Measurements from ENCODE around the gene GET4. TPM values are rescaled to one million over a fixed set of nuclear protein-coding genes. Genes with fewer than 3 reads are reported as not detected.
"Not testable (repeated sequence)": the region's sequence is repeated elsewhere in the genome, so short reads cannot be mapped to it uniquely, and the experiment has no call there.

Gene GET4
- total RNA-seq, 2 donors from 2014 or later: 32.5 to 34.1 TPM

DNA sequence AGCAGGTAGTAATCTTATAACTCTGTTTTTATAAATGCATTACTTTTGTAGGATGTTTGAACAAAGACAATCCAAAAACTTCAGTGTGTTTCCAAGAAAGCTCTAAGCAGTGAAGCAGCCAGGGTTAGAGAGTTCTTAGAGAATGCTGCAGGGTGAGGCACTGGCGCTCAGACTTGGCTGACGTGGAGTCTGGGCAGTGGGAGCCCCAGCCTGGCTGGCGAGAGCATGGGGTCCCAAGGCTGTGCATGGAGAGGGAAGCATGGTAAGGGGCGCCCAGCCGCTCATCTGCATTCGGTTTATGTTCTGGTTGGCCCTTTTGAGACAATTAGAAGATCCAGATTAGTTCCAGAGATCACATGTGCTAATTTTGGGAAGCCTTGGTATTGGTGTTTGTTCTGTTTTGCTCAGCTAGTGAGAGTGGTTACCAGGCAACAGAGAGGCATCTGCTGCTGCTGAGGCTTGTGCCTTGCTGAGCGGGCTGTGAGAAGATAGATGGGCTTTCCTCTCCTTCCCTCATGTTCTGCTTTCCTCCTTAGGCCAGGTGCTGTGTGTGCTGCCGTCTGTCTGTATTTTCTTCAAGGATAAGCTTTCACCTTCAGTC lies 33.8 kb upstream of the GET4 start:
- ATAC-seq (no peak), DNase-seq (ENCODE audit: low spot score in 2 of 2) (no peak)
- Mint-ChIP-seq H3K27ac (peak overlapping the region; percentile 73 to 74), H3K9me3 (no peaks in the 10 kb centered on the region), H3K36me3 (no peaks in the 10 kb centered on the region)

- ATAC-seq (no peak), DNase-seq (ENCODE audit: low spot score in 2 of 2) (no peak)
- Mint-ChIP-seq H3K9me3 (no peaks in the 10 kb centered on the region), H3K27ac (no peak overlapping the region), H3K36me3 (peaks cover 0 to 3% of the 10 kb centered on the region in 2 donors)
Measured at GRCh38 chr7:843230-843629, 33.1 kb upstream of the GET4 start.

GRCh38 chr7:844043-844442 lies 32.3 kb upstream of the GET4 start:
- DNase-seq (ENCODE audit: low spot score in 2 of 2): no peak
- no peak overlapping the region for H3K27ac Mint-ChIP-seq
- peaks cover under 1 to 8% of the 10 kb centered on the region in 2 donors for H3K36me3 Mint-ChIP-seq
- H3K9me3 Mint-ChIP-seq: no peaks in the 10 kb centered on the region
- ATAC-seq: no peak

DNA sequence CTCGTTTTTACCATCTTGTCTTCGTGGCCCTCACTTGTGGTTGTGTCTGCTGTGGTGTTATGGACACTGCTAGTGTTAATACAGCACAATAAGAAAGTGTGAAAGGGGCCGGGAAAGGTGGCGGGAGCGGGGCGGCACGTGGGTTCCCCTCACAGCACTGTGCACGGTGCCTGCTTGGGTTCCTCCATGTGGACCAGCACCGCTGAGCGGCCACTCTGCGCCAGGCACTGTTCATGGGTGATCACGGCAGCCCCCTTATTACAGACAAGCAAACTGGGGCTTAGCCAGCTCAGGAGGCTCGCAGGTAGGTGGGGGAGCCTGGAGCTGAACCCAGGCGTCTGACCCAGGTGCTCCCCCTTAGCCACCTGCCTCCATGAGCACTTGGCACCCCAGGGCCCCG lies 31.8 kb upstream of the GET4 start:
- H3K27ac Mint-ChIP-seq: no peak overlapping the region
- no peak for ATAC-seq
- H3K36me3 Mint-ChIP-seq: peaks cover 5 to 12% of the 10 kb centered on the region in 2 donors
- H3K9me3 Mint-ChIP-seq: no peaks in the 10 kb centered on the region
- no peak for DNase-seq (ENCODE audit: low spot score in 2 of 2)

- ATAC-seq: no peak
- Mint-ChIP-seq H3K9me3 (no peaks in the 10 kb centered on the region), H3K36me3 (peaks cover 7 to 14% of the 10 kb centered on the region in 2 donors), H3K27ac (no peak overlapping the region)
- no peak for DNase-seq (ENCODE audit: low spot score in 2 of 2)
Measured at GRCh38 chr7:845091-845490, 31.3 kb upstream of the GET4 start.

DNA sequence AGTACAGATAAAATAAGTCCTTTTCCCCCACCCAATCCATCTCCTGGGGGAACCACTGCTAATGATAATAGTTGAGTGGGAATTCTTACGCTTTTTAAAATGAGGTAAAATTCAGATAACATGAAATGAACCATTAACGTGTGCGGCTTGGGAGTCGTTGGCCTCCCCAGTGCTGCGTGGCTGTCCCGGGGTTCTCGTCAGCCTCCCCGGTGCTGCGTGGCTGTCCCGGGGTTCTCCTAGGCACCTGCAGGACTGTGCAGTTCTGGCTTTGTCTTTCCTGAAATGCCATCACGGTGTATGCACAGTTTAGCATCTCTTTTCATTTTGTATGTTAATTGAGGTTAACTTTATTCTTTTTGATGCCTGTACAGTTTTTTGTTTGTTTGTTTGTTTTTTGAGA lies 30.6 kb upstream of the GET4 start:
- ATAC-seq: no peak
- Mint-ChIP-seq H3K27ac (no peak overlapping the region), H3K9me3 (no peaks in the 10 kb centered on the region)

GRCh38 chr7:846958-847650 lies 29.2 kb upstream of the GET4 start:
- not testable (repeated sequence) for H3K27ac Mint-ChIP-seq; H3K9me3 Mint-ChIP-seq; ATAC-seq; DNase-seq (ENCODE audit: low spot score in 2 of 2)
- H3K36me3 Mint-ChIP-seq: peaks cover 7 to 14% of the 10 kb centered on the region in 2 donors

More for the DNA sequence above, 30.6 kb upstream of the GET4 start:
- DNase-seq (ENCODE audit: low spot score in 2 of 2): no peak
- H3K36me3 Mint-ChIP-seq: peaks cover 7 to 14% of the 10 kb centered on the region in 2 donors

- H3K9me3 Mint-ChIP-seq; ATAC-seq; DNase-seq (ENCODE audit: low spot score in 2 of 2): not testable (repeated sequence)
- Mint-ChIP-seq H3K36me3 (peaks cover 7 to 14% of the 10 kb centered on the region in 2 donors), H3K27ac (peak overlapping the region in 1 of 2 donors; percentile 39)
Measured at GRCh38 chr7:847728-848127, 28.6 kb upstream of the GET4 start.

DNA sequence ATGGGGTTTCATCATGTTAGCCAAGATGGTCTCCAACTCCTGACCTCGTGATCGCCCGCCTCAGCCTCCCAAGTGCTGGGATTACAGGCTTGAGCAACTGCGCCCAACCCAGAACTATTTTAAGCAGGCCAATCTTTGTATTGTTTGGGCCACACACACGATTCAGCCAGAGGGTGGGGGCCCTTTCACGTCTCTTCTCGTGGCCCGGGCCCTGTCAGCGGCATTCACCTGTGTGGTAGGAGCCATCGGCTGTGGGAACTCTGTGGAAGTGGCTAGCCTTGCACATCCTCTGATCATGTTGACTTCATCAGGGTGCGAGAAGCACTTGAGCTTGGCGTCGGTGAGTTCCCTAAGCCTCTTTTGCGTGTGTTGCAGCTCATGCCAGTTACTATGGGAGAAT lies 27.2 kb upstream of the GET4 start:
- ATAC-seq (no peak), DNase-seq (ENCODE audit: low spot score in 2 of 2) (no peak)
- Mint-ChIP-seq H3K9me3 (no peaks in the 10 kb centered on the region), H3K36me3 (peaks cover 7 to 14% of the 10 kb centered on the region in 2 donors), H3K27ac (no peak overlapping the region)

DNA sequence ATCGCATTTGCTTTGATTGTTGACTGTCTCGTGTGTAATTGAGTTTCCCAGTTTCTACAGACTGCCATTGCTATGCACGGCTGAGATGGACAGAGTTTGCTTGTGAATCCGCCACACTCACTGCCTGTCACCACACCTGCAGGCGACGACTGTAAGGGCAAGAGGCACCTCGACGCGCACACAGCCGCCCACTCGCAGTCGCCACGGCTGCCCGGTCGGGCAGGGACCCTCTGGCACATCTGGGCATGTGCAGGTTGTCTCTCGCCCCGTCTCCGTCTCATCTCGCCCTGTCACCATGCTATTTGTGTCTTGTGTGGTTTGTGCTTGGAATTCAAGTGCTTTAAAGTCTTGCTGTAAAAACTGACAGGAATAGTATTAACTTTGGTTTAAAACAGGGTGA lies 26.6 kb upstream of the GET4 start:
- peaks cover 7 to 14% of the 10 kb centered on the region in 2 donors for H3K36me3 Mint-ChIP-seq
- ATAC-seq (no peak), DNase-seq (ENCODE audit: low spot score in 2 of 2) (no peak)
- no peak overlapping the region for H3K27ac Mint-ChIP-seq
- no peaks in the 10 kb centered on the region for H3K9me3 Mint-ChIP-seq

DNA sequence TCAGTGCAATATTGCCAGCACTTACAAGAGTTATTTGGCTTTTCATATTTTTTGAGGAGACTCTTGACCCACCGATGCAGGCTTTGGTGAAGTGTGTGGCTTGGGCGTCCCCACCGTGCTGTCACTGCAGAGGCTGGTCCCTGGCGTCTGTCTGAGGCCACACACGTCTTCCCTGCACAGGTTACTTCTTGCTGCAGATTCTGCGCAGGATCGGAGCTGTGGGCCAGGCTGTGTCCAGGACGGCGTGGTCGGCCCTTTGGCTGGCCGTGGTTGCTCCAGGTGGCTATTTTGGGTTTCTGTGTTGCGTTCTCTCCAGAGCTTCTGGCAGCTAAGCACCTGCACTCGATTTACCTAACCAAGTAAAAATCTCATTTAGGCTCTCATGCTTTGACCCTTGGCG lies 25.1 kb upstream of the GET4 start:
- ATAC-seq: no peak
- Mint-ChIP-seq H3K9me3 (no peaks in the 10 kb centered on the region), H3K36me3 (peaks cover 7 to 14% of the 10 kb centered on the region in 2 donors), H3K27ac (no peak overlapping the region)
- no peak for DNase-seq (ENCODE audit: low spot score in 2 of 2)

DNA sequence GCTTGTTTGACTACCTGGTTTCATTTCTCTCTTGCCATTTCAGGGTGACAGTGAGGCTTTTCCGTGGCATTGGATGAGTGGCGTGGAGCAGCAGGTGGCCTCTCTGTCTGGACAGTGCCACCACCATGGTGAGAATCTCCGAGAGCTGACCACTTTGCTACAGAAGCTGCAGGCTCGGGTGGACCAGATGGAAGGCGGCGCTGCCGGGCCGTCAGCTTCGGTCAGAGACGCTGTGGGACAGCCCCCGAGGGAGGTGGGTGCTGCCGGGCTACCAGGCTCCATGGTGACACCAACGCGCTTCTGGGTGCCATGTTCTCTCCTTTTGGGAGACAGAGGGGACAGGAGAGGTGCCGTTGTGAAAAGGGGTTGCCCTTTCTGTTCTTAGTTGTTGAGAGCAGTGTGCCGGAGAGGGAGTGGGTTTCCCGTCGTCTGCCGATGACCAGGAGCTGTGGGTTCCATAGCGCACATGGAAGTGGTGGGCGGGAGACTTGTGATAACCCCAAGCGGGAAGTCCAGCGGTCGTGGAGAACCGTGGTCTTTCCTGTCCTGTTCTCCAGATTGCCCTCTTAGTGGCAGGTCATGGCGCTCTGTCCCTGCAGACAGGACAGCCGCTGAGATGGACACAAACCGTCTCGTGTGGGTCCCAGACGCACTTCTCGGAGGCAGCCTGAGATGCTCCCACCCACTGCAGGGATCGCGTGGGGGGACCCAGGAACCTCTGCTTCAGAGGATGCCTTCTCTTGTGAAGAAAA lies 22.8 kb upstream of the GET4 start:
- Mint-ChIP-seq H3K27ac (no peak overlapping the region), H3K9me3 (no peaks in the 10 kb centered on the region), H3K36me3 (peaks cover 7% of the 10 kb centered on the region in 2 donors)
- no peak for DNase-seq (ENCODE audit: low spot score in 2 of 2)
- no peak for ATAC-seq

GRCh38 chr7:854118-854775 lies 22.1 kb upstream of the GET4 start:
- no peak for ATAC-seq
- no peak overlapping the region for H3K27ac Mint-ChIP-seq
- no peaks in the 10 kb centered on the region for H3K9me3 Mint-ChIP-seq
- peaks cover 4% of the 10 kb centered on the region in 2 donors for H3K36me3 Mint-ChIP-seq
- no peak for DNase-seq (ENCODE audit: low spot score in 2 of 2)

GRCh38 chr7:855686-856369 lies 20.5 kb upstream of the GET4 start:
- ATAC-seq: no peak
- Mint-ChIP-seq H3K9me3 (no peaks in the 10 kb centered on the region), H3K27ac (no peak overlapping the region), H3K36me3 (peaks cover 0 to 11% of the 10 kb centered on the region in 2 donors)
- no peak for DNase-seq (ENCODE audit: low spot score in 2 of 2)

GRCh38 chr7:856444-857095 lies 19.8 kb upstream of the GET4 start:
- Mint-ChIP-seq H3K36me3 (peaks cover 5 to 11% of the 10 kb centered on the region in 2 donors), H3K27ac (no peak overlapping the region), H3K9me3 (no peaks in the 10 kb centered on the region)
- ATAC-seq (no peak), DNase-seq (ENCODE audit: low spot score in 2 of 2) (no peak)

DNA sequence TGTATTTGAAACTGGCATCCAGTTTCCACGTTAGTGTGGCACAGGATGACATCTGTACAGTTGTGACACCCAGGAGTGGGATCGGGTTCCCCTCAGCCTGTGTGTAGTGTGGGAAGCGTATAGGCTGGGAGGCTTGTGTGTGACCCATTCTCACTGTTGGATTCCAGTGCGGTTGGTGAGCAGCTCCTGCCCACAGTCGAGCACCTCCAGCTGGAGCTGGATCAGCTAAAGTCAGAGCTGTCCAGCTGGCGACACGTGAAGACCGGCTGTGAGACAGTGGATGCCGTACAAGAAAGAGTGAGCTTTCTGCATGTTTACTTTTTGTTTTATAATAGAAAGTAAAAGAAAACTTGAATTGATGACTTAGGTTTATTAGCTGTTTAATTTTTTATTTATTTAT lies 18.7 kb upstream of the GET4 start:
- H3K27ac Mint-ChIP-seq: peak overlapping the region in 1 of 2 donors; percentile 50
- DNase-seq (ENCODE audit: low spot score in 2 of 2): no peak
- no peak for ATAC-seq
- no peaks in the 10 kb centered on the region for H3K9me3 Mint-ChIP-seq
- H3K36me3 Mint-ChIP-seq: peaks cover 5 to 11% of the 10 kb centered on the region in 2 donors
